HL-60 (cell line): ENCODE results near the gene NCBP2L.

Experiments
- DNase-seq, 2 experiments: peaks; one replicate each; pipeline ENCODE4 v3.0.0-alpha.2; 2010 to 2020; ENCODE audit warnings: low read depth in 1 of 2, low spot score in 1 of 2
- H3K27ac ChIP-seq: fragments of 250-450 bp; sonication (Bioruptor Pico); replicated peaks from 2 replicates; pipeline ENCODE4 v1.5.1; 2020; ENCODE audit warnings: mild to moderate bottlenecking, moderate library complexity
- H3K27me3 ChIP-seq: fragments of 250-450 bp; sonication (Bioruptor Pico); 2 replicates; pipeline ENCODE4 v1.5.1; 2021; ENCODE audit warnings: mild to moderate bottlenecking, moderate library complexity; ENCODE audit not compliant: insufficient read depth, poor library complexity, severe bottlenecking
- H3K4me3 ChIP-seq: replicated peaks from 2 replicates; pipeline ENCODE4 v1.5.1; 2011; ENCODE audit warnings: mild to moderate bottlenecking, control low read depth, low read length; ENCODE audit not compliant: insufficient read depth
- GABPA ChIP-seq: IDR thresholded peaks from 2 replicates; pipeline ENCODE4 v1.6.1; 2012; ENCODE audit warnings: low read depth
- POLR2AphosphoS5 ChIP-seq: IDR thresholded peaks from 2 replicates; pipeline ENCODE4 v1.6.1; 2012; ENCODE audit warnings: low read depth
- SPI1 ChIP-seq: IDR thresholded peaks from 2 replicates; pipeline ENCODE4 v1.6.1; 2012; ENCODE audit warnings: low read depth, mild to moderate bottlenecking, borderline replicate concordance
- TF ChIP-seq, protein P1 (sequence below): IDR thresholded peaks from one replicate; pipeline ENCODE4 v1.5.1; 2011; ENCODE audit warnings: low read length, control low read depth, inconsistent platforms; ENCODE audit not compliant: insufficient read depth
- TF ChIP-seq, protein P2 (sequence below): IDR thresholded peaks from 2 replicates; pipeline ENCODE4 v1.6.1; 2012; ENCODE audit warnings: low read depth; ENCODE audit not compliant: insufficient replicate concordance

NCBP2L gene

DNA sequence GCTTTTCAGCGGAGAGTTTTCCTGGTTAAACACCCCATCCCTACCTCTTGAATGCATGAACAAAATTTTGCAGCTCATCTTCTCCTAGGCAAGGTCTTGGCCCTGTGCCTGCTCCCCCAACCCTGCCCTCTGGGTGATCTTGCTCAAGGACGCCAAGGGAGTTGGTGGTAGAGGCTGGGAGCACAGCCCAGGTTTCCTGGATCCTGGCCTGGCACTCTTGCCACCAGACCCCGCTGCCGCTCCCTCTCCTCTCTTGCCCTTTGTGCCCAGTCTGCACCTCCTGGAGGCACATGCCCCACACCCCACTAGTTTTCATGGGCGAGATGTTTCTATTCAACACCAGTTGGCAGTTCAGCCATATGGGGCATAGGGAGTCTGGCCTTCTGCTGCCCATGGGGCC lies 39.3 kb upstream of the NCBP2L start:
- Histone ChIP-seq H3K27me3 (no peaks in the 10 kb centered on the region), H3K4me3 (no peak overlapping the region), H3K27ac (no peak overlapping the region)
- DNase-seq = no peak
- TF ChIP-seq, protein P1, sequence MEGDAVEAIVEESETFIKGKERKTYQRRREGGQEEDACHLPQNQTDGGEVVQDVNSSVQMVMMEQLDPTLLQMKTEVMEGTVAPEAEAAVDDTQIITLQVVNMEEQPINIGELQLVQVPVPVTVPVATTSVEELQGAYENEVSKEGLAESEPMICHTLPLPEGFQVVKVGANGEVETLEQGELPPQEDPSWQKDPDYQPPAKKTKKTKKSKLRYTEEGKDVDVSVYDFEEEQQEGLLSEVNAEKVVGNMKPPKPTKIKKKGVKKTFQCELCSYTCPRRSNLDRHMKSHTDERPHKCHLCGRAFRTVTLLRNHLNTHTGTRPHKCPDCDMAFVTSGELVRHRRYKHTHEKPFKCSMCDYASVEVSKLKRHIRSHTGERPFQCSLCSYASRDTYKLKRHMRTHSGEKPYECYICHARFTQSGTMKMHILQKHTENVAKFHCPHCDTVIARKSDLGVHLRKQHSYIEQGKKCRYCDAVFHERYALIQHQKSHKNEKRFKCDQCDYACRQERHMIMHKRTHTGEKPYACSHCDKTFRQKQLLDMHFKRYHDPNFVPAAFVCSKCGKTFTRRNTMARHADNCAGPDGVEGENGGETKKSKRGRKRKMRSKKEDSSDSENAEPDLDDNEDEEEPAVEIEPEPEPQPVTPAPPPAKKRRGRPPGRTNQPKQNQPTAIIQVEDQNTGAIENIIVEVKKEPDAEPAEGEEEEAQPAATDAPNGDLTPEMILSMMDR = no peak
- TF ChIP-seq GABPA = no peak
- TF ChIP-seq, protein P2, sequence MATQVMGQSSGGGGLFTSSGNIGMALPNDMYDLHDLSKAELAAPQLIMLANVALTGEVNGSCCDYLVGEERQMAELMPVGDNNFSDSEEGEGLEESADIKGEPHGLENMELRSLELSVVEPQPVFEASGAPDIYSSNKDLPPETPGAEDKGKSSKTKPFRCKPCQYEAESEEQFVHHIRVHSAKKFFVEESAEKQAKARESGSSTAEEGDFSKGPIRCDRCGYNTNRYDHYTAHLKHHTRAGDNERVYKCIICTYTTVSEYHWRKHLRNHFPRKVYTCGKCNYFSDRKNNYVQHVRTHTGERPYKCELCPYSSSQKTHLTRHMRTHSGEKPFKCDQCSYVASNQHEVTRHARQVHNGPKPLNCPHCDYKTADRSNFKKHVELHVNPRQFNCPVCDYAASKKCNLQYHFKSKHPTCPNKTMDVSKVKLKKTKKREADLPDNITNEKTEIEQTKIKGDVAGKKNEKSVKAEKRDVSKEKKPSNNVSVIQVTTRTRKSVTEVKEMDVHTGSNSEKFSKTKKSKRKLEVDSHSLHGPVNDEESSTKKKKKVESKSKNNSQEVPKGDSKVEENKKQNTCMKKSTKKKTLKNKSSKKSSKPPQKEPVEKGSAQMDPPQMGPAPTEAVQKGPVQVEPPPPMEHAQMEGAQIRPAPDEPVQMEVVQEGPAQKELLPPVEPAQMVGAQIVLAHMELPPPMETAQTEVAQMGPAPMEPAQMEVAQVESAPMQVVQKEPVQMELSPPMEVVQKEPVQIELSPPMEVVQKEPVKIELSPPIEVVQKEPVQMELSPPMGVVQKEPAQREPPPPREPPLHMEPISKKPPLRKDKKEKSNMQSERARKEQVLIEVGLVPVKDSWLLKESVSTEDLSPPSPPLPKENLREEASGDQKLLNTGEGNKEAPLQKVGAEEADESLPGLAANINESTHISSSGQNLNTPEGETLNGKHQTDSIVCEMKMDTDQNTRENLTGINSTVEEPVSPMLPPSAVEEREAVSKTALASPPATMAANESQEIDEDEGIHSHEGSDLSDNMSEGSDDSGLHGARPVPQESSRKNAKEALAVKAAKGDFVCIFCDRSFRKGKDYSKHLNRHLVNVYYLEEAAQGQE = no peak
- TF ChIP-seq SPI1 = no peak
- no peak for TF ChIP-seq POLR2AphosphoS5

DNA sequence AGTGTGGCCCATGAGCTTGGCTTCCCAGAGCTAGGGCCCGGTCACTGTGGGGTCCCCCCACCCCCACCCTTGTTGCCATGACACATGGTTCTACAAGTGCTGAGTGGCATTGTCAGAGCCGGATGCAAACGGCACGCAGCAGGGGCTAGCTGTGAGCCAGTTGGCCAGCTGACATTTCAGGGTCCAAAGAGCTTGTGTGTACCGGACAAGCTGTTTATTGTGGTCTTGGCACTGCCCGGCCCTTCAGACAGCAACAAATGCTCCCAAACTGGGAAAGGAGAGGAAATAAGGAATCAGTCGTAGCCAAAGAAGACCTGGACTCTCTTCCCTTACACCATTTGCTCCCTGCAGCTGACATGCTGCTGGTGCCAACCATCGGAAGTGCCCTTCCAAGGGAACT lies 38.8 kb upstream of the NCBP2L start:
- H3K4me3 ChIP-seq = no peak overlapping the region
- no peak for TF ChIP-seq GABPA
- TF ChIP-seq, protein P1 = no peak
- TF ChIP-seq POLR2AphosphoS5 = no peak
- TF ChIP-seq SPI1 = no peak
- TF ChIP-seq, protein P2 = no peak
- DNase-seq = no peak
- no peak overlapping the region for H3K27ac ChIP-seq
- H3K27me3 ChIP-seq = no peaks in the 10 kb centered on the region

DNA sequence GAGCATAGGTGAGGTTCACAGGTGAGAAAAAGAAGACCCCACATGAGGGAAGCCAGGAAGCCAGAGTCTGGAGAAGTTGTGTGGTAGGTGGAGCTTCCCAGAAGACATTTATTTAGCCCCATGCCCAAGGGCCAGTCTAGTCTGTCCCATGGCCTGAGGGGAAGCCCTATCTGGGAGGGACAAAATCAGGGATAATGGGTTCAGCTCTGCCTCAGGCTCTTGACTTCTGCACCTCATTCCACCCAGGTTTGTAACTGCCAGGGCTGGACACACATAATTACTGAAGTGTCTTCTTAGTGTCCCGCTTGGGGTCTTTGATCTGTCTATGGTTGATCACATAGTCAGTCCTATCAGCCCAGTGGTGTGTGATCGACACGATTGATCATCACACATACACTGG lies 38.0 kb upstream of the NCBP2L start:
- H3K27me3 ChIP-seq = no peaks in the 10 kb centered on the region
- no peak overlapping the region for H3K4me3 ChIP-seq
- H3K27ac ChIP-seq = no peak overlapping the region
- no peak for TF ChIP-seq SPI1
- TF ChIP-seq, protein P2 = no peak
- TF ChIP-seq, protein P1 = no peak
- TF ChIP-seq POLR2AphosphoS5 = no peak
- no peak for TF ChIP-seq GABPA
- DNase-seq = no peak
